Retinal pigment epithelial cell (primary cell): ENCODE data around the gene RORB.

Experiments
- DNase-seq: peaks from one replicate; pipeline ENCODE4 v3.0.0-alpha.2; 2010; ENCODE audit warnings: low read depth
- H3K4me3 ChIP-seq: 2 replicates; pipeline ENCODE4 v1.5.1; 2011; ENCODE audit warnings: mild to moderate bottlenecking, low read length, control low read depth, moderate library complexity
- TF ChIP-seq, protein P1 (sequence below): conservative IDR thresholded peaks from 2 replicates; pipeline ENCODE4 v1.5.1; 2011; ENCODE audit warnings: low read depth, low read length, control low read depth, inconsistent platforms

RORB gene

DNA sequence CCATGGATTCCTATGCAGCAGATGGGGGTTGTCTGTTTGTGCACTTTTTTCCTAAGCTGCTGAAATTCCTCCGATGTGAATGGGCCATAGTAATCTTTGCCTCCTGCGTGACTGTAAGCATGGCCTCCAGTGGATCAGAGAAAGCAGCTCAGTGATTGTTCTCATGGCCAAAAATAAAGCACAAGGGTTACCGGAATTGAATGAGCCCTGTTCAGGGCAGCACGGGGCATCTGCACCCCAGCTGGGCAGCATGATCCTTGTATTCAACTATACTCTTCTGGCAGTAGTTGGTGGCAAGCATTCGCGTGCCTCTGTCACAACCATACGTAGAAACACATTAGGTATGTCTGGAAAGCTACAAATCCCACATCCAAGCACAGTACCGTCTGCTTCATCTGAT lies 193.9 kb downstream of the RORB start:
- TF ChIP-seq, protein P1, sequence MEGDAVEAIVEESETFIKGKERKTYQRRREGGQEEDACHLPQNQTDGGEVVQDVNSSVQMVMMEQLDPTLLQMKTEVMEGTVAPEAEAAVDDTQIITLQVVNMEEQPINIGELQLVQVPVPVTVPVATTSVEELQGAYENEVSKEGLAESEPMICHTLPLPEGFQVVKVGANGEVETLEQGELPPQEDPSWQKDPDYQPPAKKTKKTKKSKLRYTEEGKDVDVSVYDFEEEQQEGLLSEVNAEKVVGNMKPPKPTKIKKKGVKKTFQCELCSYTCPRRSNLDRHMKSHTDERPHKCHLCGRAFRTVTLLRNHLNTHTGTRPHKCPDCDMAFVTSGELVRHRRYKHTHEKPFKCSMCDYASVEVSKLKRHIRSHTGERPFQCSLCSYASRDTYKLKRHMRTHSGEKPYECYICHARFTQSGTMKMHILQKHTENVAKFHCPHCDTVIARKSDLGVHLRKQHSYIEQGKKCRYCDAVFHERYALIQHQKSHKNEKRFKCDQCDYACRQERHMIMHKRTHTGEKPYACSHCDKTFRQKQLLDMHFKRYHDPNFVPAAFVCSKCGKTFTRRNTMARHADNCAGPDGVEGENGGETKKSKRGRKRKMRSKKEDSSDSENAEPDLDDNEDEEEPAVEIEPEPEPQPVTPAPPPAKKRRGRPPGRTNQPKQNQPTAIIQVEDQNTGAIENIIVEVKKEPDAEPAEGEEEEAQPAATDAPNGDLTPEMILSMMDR, result no peak

DNA sequence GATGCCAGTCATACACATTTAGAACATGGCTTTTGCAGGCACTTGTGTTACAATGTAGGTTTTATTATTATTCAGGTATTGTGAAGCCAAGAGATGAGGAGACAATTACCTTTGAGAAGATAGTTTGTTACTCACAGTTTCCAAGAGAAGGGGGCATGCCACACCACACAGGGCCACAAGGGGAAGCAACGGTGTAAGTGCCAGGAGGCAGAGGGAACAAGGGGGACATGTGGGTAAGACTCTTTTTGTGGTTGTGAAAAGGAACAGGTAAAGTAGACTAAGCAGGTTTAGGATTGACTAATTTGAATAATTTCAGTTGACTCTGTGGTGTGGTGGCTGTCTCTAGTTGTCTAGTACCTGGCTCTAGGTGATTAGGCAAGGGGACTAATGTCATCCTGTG lies 199.4 kb downstream of the RORB start:
- TF ChIP-seq, protein P1, result peak; percentile 27
- H3K4me3 ChIP-seq, result no peak overlapping the region
- no peak for DNase-seq

More for the DNA sequence above, 193.9 kb downstream of the RORB start:
- no peak overlapping the region for H3K4me3 ChIP-seq
- DNase-seq, result no peak

DNA sequence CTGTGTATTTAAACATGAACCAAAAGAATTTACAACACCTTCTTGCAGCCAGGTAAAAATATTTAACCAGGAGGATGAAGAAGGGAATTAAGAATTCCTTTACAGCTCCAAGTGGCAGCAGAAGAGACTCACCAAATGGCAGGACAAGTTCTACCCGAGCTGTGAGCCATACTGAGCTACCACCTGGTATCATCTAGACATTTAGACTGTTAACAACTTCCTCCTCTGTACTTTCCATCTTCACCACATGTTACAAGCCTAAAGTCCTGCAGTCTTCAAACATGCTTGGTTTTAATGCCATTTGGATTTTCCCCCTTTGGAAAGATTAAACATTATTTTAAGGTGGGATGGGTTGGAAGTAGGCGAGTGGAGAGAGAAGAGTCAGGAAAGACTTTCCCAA lies 200.4 kb downstream of the RORB start:
- H3K4me3 ChIP-seq, result no peak overlapping the region
- TF ChIP-seq, protein P1, result no peak

DNA sequence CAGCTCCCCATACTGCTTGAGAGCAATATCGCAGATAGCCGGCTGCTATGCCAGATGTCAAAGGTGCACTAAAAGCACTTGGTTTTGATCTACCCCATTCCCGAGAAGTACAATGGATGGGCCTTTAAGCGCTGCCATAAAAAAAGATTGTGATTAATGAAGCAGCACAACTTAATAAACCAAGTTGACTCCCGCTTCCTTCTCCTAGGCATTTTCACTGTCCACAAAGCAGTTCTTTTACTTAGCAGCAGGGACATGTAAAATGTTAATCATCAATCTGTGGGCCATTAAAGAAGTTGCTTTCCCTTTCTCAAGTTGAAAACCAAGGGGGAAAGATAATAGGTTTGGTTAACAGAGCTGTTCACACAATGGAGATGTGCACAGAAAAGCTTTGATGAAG lies 214.2 kb downstream of the RORB start:
- no peak overlapping the region for H3K4me3 ChIP-seq
- DNase-seq, result no peak
- TF ChIP-seq, protein P1, result no peak

More for the DNA sequence above, 200.4 kb downstream of the RORB start:
- DNase-seq, result no peak

DNA sequence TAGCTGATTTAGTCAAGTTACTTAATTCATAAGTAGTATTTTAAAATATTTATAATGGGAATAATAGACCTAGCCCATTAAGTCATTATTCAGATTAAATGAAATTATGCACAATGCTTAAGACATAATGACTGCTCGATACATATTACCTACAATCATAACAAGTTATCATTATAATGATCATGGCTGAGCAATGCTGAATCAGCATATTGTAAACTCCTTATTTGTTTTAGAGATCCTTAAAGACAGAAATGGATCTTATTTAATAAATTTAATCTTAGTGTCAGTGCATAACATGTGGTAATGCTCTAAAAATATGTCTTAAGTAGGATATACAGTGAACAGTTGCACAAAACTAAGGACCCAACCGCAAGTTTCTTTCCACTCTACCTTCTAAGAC lies 221.6 kb downstream of the RORB start:
- H3K4me3 ChIP-seq, result no peak overlapping the region
- TF ChIP-seq, protein P1, result no peak
- no peak for DNase-seq

DNA sequence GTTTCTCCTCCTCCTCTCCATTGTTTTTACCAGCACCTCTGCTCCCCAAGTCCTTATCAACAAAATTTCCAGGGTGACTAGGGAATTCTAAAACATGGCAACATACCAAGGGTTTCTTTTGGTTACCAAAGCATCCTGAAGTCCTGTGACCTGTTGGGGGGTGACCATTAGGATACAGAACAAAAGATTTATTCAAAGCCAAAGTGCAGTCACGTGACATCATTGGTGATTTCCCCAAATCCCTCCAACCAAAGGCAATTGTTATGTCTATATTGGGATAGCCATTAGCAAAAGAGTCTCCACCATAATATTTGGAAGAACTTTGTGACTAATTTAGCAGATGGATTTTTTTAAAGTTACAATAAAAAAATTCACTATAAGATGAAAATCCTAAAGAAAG lies 222.2 kb downstream of the RORB start:
- DNase-seq, result no peak
- TF ChIP-seq, protein P1, result no peak
- H3K4me3 ChIP-seq, result no peak overlapping the region

DNA sequence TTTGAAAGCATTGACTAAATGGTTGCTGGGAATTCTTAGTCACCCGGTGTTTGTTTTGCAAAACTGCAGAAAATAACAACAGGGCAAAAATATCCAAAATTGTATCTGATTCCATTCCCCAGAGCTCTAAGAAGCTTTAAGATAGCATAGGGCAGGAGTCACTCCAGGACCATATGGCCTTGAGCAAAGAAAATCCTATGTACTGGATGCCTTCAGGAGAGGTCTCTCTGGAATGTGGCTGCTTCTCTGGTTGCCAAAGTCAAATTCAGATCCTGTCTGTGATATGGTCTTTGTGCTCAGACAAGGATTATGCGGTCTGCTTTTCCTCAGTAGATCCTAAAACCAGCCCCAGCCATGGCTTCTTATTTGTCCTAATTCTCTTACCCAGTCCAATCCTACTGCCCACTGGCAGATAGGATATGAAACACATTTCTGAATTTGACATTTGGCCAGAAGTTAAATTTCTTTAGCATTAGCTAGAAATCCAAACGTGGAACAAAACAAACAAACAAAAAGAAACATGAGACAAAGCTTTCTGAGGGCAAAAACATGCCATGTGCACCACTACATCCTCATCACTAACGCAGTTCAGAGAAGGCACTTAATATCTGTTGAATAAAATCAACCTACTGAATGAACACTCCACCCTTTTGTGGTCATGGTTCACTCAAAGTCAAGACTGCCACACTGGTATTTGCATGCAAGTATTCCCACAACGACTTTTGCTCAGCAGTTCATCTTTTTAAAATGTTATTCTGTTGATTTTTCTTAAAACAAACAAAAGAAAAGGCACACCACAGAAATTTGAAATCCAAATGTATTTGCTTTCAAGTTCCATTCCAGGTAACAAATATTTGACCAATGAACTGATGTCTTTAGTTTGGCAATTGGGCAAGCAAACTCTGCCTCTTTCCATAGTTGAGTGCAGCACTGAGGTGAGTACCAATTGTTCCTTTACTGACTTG lies 224.8 kb downstream of the RORB start:
- H3K4me3 ChIP-seq, result no peak overlapping the region
- no peak for DNase-seq
- TF ChIP-seq, protein P1, result no peak
